ENCODE results near the gene BLOC1S3. TPM values are rescaled to one million over a fixed set of nuclear protein-coding genes. Genes with fewer than 3 reads are reported as not detected.

BLOC1S3 gene
- total and polyA plus RNA-seq, 2 of the 13 experiments (the other 11 are each of a cell fraction or from before 2014, with no cell fraction given) = 4.3 to 4.8 TPM

- H3K4me1 ChIP-seq (ENCODE audit: insufficient read depth, low read length) = peaks cover 68% of the 10 kb centered on the region
- TF ChIP-seq ZNF496 (CRISPR knock-in tag; IDR thresholded peaks at IDR 0.05; ENCODE audit: insufficient replicate concordance) (no peak), AGO2 (optimal IDR thresholded peaks at IDR 0.05; ENCODE audit: low read depth, low read length) (peak; percentile 54), ZFY (CRISPR knock-in tag; IDR thresholded peaks at IDR 0.05) (peak; percentile 30; the same call in 1 of the 2 replicates), CBFB (CRISPR knock-in tag; IDR thresholded peaks at IDR 0.05) (no peak), ZGPAT (CRISPR knock-in tag; IDR thresholded peaks at IDR 0.05) (no peak), E2F2 (CRISPR knock-in tag; IDR thresholded peaks at IDR 0.05; ENCODE audit: borderline replicate concordance) (no peak), ZBTB2 (CRISPR knock-in tag; IDR thresholded peaks at IDR 0.05; ENCODE audit: low read depth) (0 out of 2 replicates have a peak, but pooled peaks have one; percentile 40), NAIF1 (CRISPR knock-in tag; IDR thresholded peaks at IDR 0.05; ENCODE audit: borderline replicate concordance) (no peak), HNF1A (IDR thresholded peaks at IDR 0.05; ENCODE audit: low read depth) (no peak), HNF1A (CRISPR knock-in tag; IDR thresholded peaks at IDR 0.05; ENCODE audit: borderline replicate concordance) (no peak), NONO (IDR thresholded peaks at IDR 0.05) (no peak), NONO (CRISPR knock-in tag; conservative IDR thresholded peaks at IDR 0.05) (0 out of 2 replicates have a peak, but pooled peaks have one; percentile 2)
Observed at GRCh38 chr19:45153339-45154063, 25.1 kb upstream of the BLOC1S3 start.

More at GRCh38 chr19:45153339-45154063, 25.1 kb upstream of the BLOC1S3 start:
- WGBS (ENCODE audit: low lambda C conversion rate) = 50% methylated on average over 63 of the region's 69 CpGs
- intact Hi-C loops (cut with micrococcal nuclease; ENCODE audit: unreplicated experiment) (no loop called here), in situ Hi-C loops (cut with HindIII; ENCODE audit: extremely low pct_ligation_motif_present, low pct_unique_long_range_greater_than_20kb) (no loop called here)
- Histone ChIP-seq H2AFZ (ENCODE audit: low read length) (no peak overlapping the region), H4K20me1 (ENCODE audit: insufficient read depth, low read length) (no peaks in the 10 kb centered on the region), H3K27me3 (ENCODE audit: control insufficient read depth in 1 of 2, insufficient read depth in 2 of 2, low read length in 2 of 2) (peaks cover 0 to 26% of the 10 kb centered on the region in 2 experiments; a peak in 3 of 5 replicates), H3K79me2 (ENCODE audit: insufficient read depth, low read length) (no peaks in the 10 kb centered on the region), H3K4me3 (replicated peaks in 1 of 3; ENCODE audit: insufficient read depth in 1 of 3, low read depth in 2 of 3, low read length in 3 of 3) (peak overlapping the region in 2 of 3 experiments; percentile 43 to 60; a peak in 5 of 6 replicates), H3K27ac (ENCODE audit: extremely low read length, insufficient read depth, low read length) (peak overlapping the region; percentile 50), H3K36me3 (replicated peaks in 1 of 2; ENCODE audit: control insufficient read depth in 1 of 2, insufficient read depth in 2 of 2, low read length in 2 of 2) (no peaks in the 10 kb centered on the region), H3K9ac (ENCODE audit: insufficient read depth, low read depth, low read length) (0 out of 2 replicates have a peak overlapping the region, but pooled peaks have one; percentile 22), H3K4me2 (ENCODE audit: low read depth, low read length) (peak overlapping the region; percentile 75), H3K9me3 (ENCODE audit: low read length) (no peaks in the 10 kb centered on the region)
- no peak for FAIRE-seq
- BruUV-seq (replicated peaks) = no TSS peak
- CTCF ChIA-PET (ENCODE audit: low intra/inter-chr PET ratio, low total read pairs) = no interaction called here
- DNase-seq (ENCODE audit: low spot score) = no peak
- POLR2A ChIA-PET = interaction anchor here (1.4 to 2.6 kb wide), 2 partner anchors 17 to 25 kb away, joined by 3 to 23 read pairs; partner anchors contain the start of genes BLOC1S3 and TRAPPC6A
- ATAC-seq = peak; percentile 9

Measured in HepG2 (cell line).